Right lobe of liver (tissue), 6 donors: ENCODE measurements around the gene ALDH1B1. TPM values are rescaled to one million over a fixed set of nuclear protein-coding genes. Genes with fewer than 3 reads are reported as not detected.

Experiments used
- ATAC-seq, 4 donors: fragments of 200-7000 bp; cut with Tn5 transposase; one replicate each; pipeline ENCODE4 v1.9.1; 2020; ENCODE audit warnings: mild to moderate bottlenecking in 4 of 4, moderate library complexity in 4 of 4
- DNase-seq, 3 donors: peaks; one replicate each; pipeline ENCODE4 v3.0.0-alpha.2; 2020
- H3K27ac ChIP-seq, 3 donors: fragments of 200-600 bp; one replicate each; pipeline ENCODE4 v1.8.0; 2022
- H3K27me3 ChIP-seq, 2 donors: fragments of 200-600 bp; one replicate each; pipeline ENCODE4 v1.8.0; 2022
- H3K36me3 ChIP-seq, 4 donors: fragments of 200-600 bp; sonication (generic) in 1 of 4; one replicate each; pipeline versions ENCODE4 v1.5.1 to v1.8.0; 2017 to 2022; ENCODE audit warnings: control low read depth in 1 of 4
- H3K4me1 ChIP-seq, 4 donors: fragments of 200-600 bp; sonication (generic) in 1 of 4; one replicate each; pipeline versions ENCODE4 v1.5.1 to v1.8.0; 2017 to 2022; ENCODE audit warnings: control low read depth in 1 of 4
- H3K4me3 ChIP-seq, 3 donors: fragments of 200-600 bp; one replicate each; pipeline ENCODE4 v1.8.0; 2022
- H3K9me3 ChIP-seq, 4 donors: fragments of 200-600 bp; sonication (generic) in 1 of 4; one replicate each; pipeline versions ENCODE4 v1.5.1 to v1.8.0; 2017 to 2022; ENCODE audit warnings: control low read depth in 1 of 4
- CTCF ChIP-seq, 4 donors: fragments of 200-600 bp in 3 of 4; fragments of 450-650 bp in 1 of 4; IDR thresholded peaks; one replicate each; pipeline versions ENCODE4 v1.5.1 to v1.8.0; 2016 to 2022; ENCODE audit warnings: antibody characterized with exemption in 4 of 4, mild to moderate bottlenecking in 2 of 4
- POLR2A ChIP-seq: fragments of 450-650 bp; IDR thresholded peaks from one replicate; pipeline ENCODE4 v1.6.1; 2017; ENCODE audit warnings: antibody characterized with exemption, mild to moderate bottlenecking
- WGBS: methylation state at CpG from one replicate; pipeline ENCODE4 v1.1.6; 2018; ENCODE audit warnings: low coverage, low lambda C conversion rate; ENCODE audit not compliant: insufficient coverage; ENCODE audit errors: missing lambda C conversion rate; 5-methylcytosine and 5-hydroxymethylcytosine counted together
- intact Hi-C, 2 donors: fragments of 100-400 bp; cut with DNase I; formaldehyde crosslinking; loops; one replicate each; pipeline versions ENCODE4 v1.11.2 to v1.14.1; 2022
- total RNA-seq, 6 experiments: library from RNA; depleted of rRNA in 2 of 6; stranded (reverse); fragments of >200 nt in 2 of 6; fragmentation: NEBNext Ultra II Directional in 3 of 6; extraction: Animal tissue kit (Norgen Biotek cat#: 25700) in 3 of 6; gene quantifications; one replicate each; pipeline versions ENCODE4 v1.1.0 to v1.2.4, GENCODE V29; 2016 to 2023
- donor health status: DM: no; HTN: yes; CAD: no.
- donor health status: DM: no; HTN: no; CAD: no.
- donor health status: DM: no; HTN: no; CAD: no.
- donor health status: DM: no; HTN: yes; CAD: no.
- donor health status: DM: no; HTN: yes; CAD: no.

Gene ALDH1B1
- total RNA-seq, 6 experiments from 2014 or later, result 61.6 to 179 (median 81.8) TPM

GRCh38 chr9:38428062-38428461 is 35.6 kb downstream of the ALDH1B1 start:
- no peak for DNase-seq
- H3K4me3 ChIP-seq, result no peak overlapping the region
- WGBS, result 89% methylated on average over 1 of the region's 1 CpG

GRCh38 chr9:38431116-38431515 is 38.6 kb downstream of the ALDH1B1 start:
- Histone ChIP-seq H3K36me3 (no peaks in the 10 kb centered on the region), H3K4me1 (no peaks in the 10 kb centered on the region), H3K4me3 (no peak overlapping the region), H3K27ac (no peak overlapping the region), H3K27me3 (no peaks in the 10 kb centered on the region), H3K9me3 (no peaks in the 10 kb centered on the region)
- no peak for ATAC-seq
- 75% methylated on average over 1 of the region's 4 CpGs for WGBS
- TF ChIP-seq CTCF (IDR thresholded peaks at IDR 0.05), result no peak
- TF ChIP-seq POLR2A, result no peak
- no peak for DNase-seq
- intact Hi-C loops, result no loop called here

More at GRCh38 chr9:38428062-38428461, 35.6 kb downstream of the ALDH1B1 start:
- no peaks in the 10 kb centered on the region for H3K27me3 ChIP-seq
- TF ChIP-seq CTCF (IDR thresholded peaks at IDR 0.05) (no peak), POLR2A (no peak)
- no peak for ATAC-seq
- no peaks in the 10 kb centered on the region for H3K9me3 ChIP-seq
- H3K36me3 ChIP-seq, result no peaks in the 10 kb centered on the region
- intact Hi-C loops, result no loop called here
- no peak overlapping the region for H3K27ac ChIP-seq
- peaks cover 0 to 6% (median 0%) of the 10 kb centered on the region in 4 donors for H3K4me1 ChIP-seq

GRCh38 chr9:38432922-38433510 is 40.5 kb downstream of the ALDH1B1 start:
- H3K27me3 ChIP-seq, result no peaks in the 10 kb centered on the region
- H3K4me3 ChIP-seq, result no peak overlapping the region
- whole genome bisulfite sequencing, result 4% methylated on average over 2 of the region's 3 CpGs
- intact Hi-C loops, result no loop called here
- no peak for DNase-seq
- H3K9me3 ChIP-seq, result no peaks in the 10 kb centered on the region
- H3K36me3 ChIP-seq, result no peaks in the 10 kb centered on the region
- no peak overlapping the region for H3K27ac ChIP-seq
- peaks cover 0 to 12% (median 5%) of the 10 kb centered on the region in 4 donors for H3K4me1 ChIP-seq
- TF ChIP-seq CTCF (IDR thresholded peaks at IDR 0.05) (peak; percentile 55 to 63 (median 62)), POLR2A (no peak)
- peak; percentile 42 to 67 (median 61) for ATAC-seq

- H3K4me1 ChIP-seq, result peaks cover 0 to 12% (median 6%) of the 10 kb centered on the region in 4 donors
- ATAC-seq, result no peak
- H3K4me3 ChIP-seq, result no peak overlapping the region
- no peaks in the 10 kb centered on the region for H3K9me3 ChIP-seq
- no peak for DNase-seq
- 52% methylated on average over 3 of the region's 3 CpGs for WGBS
- no peak overlapping the region for H3K27ac ChIP-seq
- H3K36me3 ChIP-seq, result no peaks in the 10 kb centered on the region
- no peak for TF ChIP-seq CTCF (IDR thresholded peaks at IDR 0.05)
- TF ChIP-seq POLR2A, result no peak
- no peaks in the 10 kb centered on the region for H3K27me3 ChIP-seq
- intact Hi-C loops, result no loop called here
These were observed 41.9 kb downstream of the ALDH1B1 start for GRCh38 chr9:38434365-38434764.
